GM12892 (cell line): ENCODE data around the gene BSND.

Source experiments
- POLR2A ChIP-seq: IDR thresholded peaks from 2 replicates; pipeline ENCODE4 v1.6.1; 2011; ENCODE audit warnings: low read depth, low read length, control low read depth
- POLR2AphosphoS5 ChIP-seq: IDR thresholded peaks from 2 replicates; pipeline ENCODE4 v1.6.1; 2011; ENCODE audit warnings: low read depth, low read length, control low read depth

DNA sequence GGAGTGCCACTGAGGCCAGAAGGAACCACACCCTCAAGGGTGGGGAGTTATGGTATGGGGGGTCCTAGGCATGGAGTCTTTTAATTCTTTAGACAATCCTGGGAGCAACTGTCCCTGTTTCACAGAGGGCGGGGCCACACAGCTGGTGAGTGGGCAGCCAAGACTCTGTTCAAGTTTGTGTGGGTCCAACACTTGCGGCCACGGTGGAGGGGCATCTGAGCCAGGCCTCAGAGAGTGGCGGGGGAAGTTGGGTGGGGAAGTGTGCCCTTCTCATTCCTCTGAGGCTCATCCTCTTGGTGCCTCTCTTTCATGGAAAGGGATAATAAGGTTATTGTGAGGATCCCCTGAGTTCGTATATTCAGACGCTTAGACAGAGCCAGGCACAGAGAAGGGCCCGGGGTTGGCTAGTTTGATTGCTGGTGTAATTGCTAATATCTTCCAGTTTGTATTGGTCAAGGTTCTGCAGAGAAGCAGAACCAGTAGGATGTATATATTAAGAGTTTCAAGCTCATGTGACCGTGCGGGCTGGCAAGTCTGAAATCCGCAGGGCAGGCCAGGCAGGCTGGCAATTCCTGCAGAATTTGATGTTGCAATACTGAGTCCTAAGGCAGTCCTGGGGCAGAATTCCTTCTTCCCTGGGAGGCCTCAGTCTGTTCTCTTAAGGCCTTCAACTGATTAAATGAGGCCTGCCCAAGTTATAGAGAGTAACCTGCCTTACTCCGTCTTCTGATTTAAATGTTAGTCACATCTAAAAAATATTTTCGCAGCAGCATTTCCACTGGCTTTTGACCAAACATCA lies 56.5 kb downstream of the BSND start:
- TF ChIP-seq POLR2A (no peak), POLR2AphosphoS5 (no peak)
